K562 (cell line): ENCODE measurements around the gene TRABD. TPM values are rescaled to one million over a fixed set of nuclear protein-coding genes. Genes with fewer than 3 reads are reported as not detected.

Source experiments
- CREB3 ChIP-seq: fragments of 450-650 bp; conservative IDR thresholded peaks from 2 replicates; pipeline ENCODE4 v1.6.1; 2016; ENCODE audit warnings: missing genetic modification characterization, low read depth, mild to moderate bottlenecking, missing compliant biosample characterization, moderate library complexity
- DDX20 ChIP-seq: fragments of 450-650 bp; IDR thresholded peaks from 2 replicates; pipeline ENCODE4 v1.6.1; 2016; ENCODE audit warnings: missing genetic modification characterization, low read depth, mild to moderate bottlenecking, missing compliant biosample characterization, moderate library complexity
- GABPB2 ChIP-seq: fragments of 250-450 bp; sonication (Bioruptor Pico); conservative IDR thresholded peaks from 2 replicates; pipeline ENCODE4 v1.5.1; 2021; ENCODE audit warnings: mild to moderate bottlenecking
- GTF2F1 ChIP-seq: IDR thresholded peaks from 2 replicates; pipeline ENCODE4 v1.6.1; 2011; ENCODE audit warnings: low read depth, low read length, improper control_type of control experiment
- KLF10 ChIP-seq: fragments of 250-450 bp; sonication (Bioruptor Pico); IDR thresholded peaks from 2 replicates; pipeline ENCODE4 v1.6.1; 2021; ENCODE audit warnings: matching md5 sums
- SMARCA5 ChIP-seq: fragments of 450-650 bp; IDR thresholded peaks from 2 replicates; pipeline ENCODE4 v1.6.1; 2016
- STAT6 ChIP-seq: sonication (generic); formaldehyde crosslinking; IDR thresholded peaks from 2 replicates; pipeline ENCODE4 v1.8.1; 2023; ENCODE audit warnings: mild to moderate bottlenecking, missing genetic modification reagents
- ZBTB2 ChIP-seq: fragments of 450-650 bp; IDR thresholded peaks from 2 replicates; pipeline ENCODE4 v1.6.1; 2016; ENCODE audit warnings: antibody characterized with exemption
- ZNF121 ChIP-seq: sonication (generic); formaldehyde crosslinking; conservative IDR thresholded peaks from 2 replicates; pipeline ENCODE4 v1.8.0; 2022; ENCODE audit warnings: missing genetic modification reagents
- ZNF280B ChIP-seq: fragments of 250-450 bp; sonication (Bioruptor Pico); IDR thresholded peaks from 2 replicates; pipeline ENCODE4 v1.5.1; 2021; ENCODE audit warnings: mild to moderate bottlenecking
- polyA plus RNA-seq, 8 experiments: library from polyadenylated mRNA; depleted of rRNA in 4 of 8; stranded (reverse) in 5 of 8; unstranded in 3 of 8; fragments of >200 nt; fragmentation: Nextera tagmentation in 2 of 8; fragmentation: Illumina TruSeq in 1 of 8; extraction: Ambion mirVana in 2 of 8; extraction: Trizol in 1 of 8; gene quantifications; 2 replicates each; pipeline versions ENCODE4 v1.2.1 to v1.2.3, GENCODE V29; 2011 to 2014; ENCODE audit warnings: inconsistent platforms in 1 of 8, missing spikeins in 1 of 8
- total RNA-seq, 7 experiments: library from RNA; depleted of rRNA in 6 of 7; stranded (reverse); fragments of >200 nt in 6 of 7; fragmentation: Illumina TruSeq in 2 of 7; extraction: Trizol in 2 of 7; gene quantifications; 2 replicates each; pipeline versions ENCODE4 v1.2.1 to v1.2.3, GENCODE V29; 2011 to 2021; ENCODE audit warnings: low replicate concordance in 1 of 7
- TF ChIP-seq, protein P1 (sequence below): fragments of 200-800 bp; sonication (Bioruptor generic); IDR thresholded peaks from 2 replicates; pipeline ENCODE4 v1.6.1; 2016; ENCODE audit warnings: missing genetic modification characterization, missing compliant biosample characterization
- TF ChIP-seq, protein P2 (sequence below): fragments of 250-450 bp; sonication (Bioruptor Pico); IDR thresholded peaks from 2 replicates; pipeline ENCODE4 v1.4.0; 2020; ENCODE audit warnings: mild to moderate bottlenecking

The TRABD gene
- total and polyA plus RNA-seq, 9 of the 15 experiments (the other 6 are each of a cell fraction or from before 2014, with no cell fraction given): 0.08 to 62.9 (median 14.0) TPM

GRCh38 chr22:50244420-50245213, 58.9 kb downstream of the TRABD start, which contains the start of gene TUBGCP6 (continued):
- TF ChIP-seq STAT6 (CRISPR knock-in tag): no peak
- TF ChIP-seq SMARCA5: no peak
- no peak for TF ChIP-seq GABPB2 (CRISPR knock-in tag)
- no peak for TF ChIP-seq GTF2F1
- no peak for TF ChIP-seq DDX20
- TF ChIP-seq KLF10 (CRISPR knock-in tag): no peak
- TF ChIP-seq ZNF121 (CRISPR knock-in tag): no peak
- TF ChIP-seq CREB3: no peak
- TF ChIP-seq ZBTB2: peak; percentile 41; the same call in 1 of the 2 replicates
- TF ChIP-seq, protein P1, sequence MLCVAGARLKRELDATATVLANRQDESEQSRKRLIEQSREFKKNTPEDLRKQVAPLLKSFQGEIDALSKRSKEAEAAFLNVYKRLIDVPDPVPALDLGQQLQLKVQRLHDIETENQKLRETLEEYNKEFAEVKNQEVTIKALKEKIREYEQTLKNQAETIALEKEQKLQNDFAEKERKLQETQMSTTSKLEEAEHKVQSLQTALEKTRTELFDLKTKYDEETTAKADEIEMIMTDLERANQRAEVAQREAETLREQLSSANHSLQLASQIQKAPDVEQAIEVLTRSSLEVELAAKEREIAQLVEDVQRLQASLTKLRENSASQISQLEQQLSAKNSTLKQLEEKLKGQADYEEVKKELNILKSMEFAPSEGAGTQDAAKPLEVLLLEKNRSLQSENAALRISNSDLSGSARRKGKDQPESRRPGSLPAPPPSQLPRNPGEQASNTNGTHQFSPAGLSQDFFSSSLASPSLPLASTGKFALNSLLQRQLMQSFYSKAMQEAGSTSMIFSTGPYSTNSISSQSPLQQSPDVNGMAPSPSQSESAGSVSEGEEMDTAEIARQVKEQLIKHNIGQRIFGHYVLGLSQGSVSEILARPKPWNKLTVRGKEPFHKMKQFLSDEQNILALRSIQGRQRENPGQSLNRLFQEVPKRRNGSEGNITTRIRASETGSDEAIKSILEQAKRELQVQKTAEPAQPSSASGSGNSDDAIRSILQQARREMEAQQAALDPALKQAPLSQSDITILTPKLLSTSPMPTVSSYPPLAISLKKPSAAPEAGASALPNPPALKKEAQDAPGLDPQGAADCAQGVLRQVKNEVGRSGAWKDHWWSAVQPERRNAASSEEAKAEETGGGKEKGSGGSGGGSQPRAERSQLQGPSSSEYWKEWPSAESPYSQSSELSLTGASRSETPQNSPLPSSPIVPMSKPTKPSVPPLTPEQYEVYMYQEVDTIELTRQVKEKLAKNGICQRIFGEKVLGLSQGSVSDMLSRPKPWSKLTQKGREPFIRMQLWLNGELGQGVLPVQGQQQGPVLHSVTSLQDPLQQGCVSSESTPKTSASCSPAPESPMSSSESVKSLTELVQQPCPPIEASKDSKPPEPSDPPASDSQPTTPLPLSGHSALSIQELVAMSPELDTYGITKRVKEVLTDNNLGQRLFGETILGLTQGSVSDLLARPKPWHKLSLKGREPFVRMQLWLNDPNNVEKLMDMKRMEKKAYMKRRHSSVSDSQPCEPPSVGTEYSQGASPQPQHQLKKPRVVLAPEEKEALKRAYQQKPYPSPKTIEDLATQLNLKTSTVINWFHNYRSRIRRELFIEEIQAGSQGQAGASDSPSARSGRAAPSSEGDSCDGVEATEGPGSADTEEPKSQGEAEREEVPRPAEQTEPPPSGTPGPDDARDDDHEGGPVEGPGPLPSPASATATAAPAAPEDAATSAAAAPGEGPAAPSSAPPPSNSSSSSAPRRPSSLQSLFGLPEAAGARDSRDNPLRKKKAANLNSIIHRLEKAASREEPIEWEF: no peak
- TF ChIP-seq, protein P2, sequence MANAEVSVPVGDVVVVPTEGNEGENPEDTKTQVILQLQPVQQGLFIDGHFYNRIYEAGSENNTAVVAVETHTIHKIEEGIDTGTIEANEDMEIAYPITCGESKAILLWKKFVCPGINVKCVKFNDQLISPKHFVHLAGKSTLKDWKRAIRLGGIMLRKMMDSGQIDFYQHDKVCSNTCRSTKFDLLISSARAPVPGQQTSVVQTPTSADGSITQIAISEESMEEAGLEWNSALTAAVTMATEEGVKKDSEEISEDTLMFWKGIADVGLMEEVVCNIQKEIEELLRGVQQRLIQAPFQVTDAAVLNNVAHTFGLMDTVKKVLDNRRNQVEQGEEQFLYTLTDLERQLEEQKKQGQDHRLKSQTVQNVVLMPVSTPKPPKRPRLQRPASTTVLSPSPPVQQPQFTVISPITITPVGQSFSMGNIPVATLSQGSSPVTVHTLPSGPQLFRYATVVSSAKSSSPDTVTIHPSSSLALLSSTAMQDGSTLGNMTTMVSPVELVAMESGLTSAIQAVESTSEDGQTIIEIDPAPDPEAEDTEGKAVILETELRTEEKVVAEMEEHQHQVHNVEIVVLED (CRISPR knock-in tag): peak; percentile 75
- TF ChIP-seq ZNF280B (CRISPR knock-in tag): no peak
